Fibroblast of skin of right biceps (primary cell): Measurements from ENCODE around the gene WDFY3.
"Not testable (repeated sequence)": the region's sequence is repeated elsewhere in the genome, so short reads cannot be mapped to it uniquely, and the experiment has no call there.

ENCODE experiments used
- DNase-seq: peaks from one replicate; pipeline ENCODE4 v3.0.0-alpha.2; 2013

Gene WDFY3

DNA sequence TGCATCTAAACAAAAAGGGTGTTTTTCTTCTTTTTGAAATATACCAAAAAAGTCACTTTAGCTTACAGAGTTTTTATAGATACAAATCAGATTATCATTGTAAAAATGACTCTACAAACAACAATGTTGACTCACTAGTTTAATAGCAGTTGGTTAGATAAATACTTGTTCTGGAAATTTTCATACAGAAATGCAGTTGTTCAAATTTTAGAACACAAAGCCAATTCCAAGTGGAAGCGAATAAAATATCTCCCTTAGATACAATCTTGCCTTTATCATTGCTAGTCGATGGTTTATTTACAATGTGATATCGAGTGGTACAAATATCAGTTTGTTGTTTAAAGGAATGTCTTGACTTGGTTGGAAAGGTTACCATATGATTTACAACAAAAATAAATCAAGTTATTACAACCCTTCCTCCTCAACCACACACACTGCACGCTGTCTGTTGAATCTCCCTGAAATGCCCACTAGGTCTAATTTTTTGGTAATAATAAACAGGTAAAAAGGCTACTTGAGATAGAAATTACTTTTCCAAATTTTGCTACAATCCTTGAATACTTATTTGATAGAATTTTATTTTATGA is 268.8 kb downstream of the WDFY3 start:
- DNase-seq, result no peak

DNA sequence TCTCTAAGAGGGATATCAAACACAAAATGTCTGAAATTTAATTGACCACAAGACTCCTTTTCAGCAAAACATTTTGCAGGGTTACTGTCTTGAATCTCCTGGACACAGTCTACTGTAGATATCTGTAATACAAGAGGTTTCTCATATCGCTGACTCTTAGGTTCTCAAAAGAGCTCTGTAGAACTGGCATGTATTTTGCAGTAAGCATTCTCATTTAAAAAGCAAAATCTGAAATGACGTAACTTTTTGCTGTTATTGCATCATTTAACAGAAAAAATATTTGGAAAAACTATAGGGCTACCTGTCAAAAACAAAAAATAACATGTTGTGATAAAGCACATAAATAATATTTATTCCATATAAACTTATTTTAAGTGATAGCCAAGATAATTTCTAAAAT is 269.3 kb downstream of the WDFY3 start:
- no peak for DNase-seq

DNA sequence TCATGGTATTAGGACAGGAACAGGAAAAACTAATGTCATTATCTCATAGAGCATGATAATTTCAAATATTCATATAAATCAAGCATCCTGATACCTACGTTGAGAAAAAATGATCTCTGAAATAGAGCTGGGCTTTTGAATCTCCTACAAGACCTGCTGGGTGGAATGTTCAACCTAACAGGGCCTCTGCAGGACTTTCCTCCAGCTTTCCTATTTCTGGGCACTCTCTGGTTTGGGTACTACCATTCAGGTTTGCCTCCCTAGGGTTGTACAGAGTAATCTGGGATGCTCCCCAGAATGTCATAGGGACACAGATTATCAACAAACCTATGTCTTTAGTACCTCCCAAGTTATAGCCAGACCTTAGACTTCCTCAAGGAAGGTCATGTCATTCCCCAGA is 274.7 kb downstream of the WDFY3 start:
- DNase-seq, result no peak

DNA sequence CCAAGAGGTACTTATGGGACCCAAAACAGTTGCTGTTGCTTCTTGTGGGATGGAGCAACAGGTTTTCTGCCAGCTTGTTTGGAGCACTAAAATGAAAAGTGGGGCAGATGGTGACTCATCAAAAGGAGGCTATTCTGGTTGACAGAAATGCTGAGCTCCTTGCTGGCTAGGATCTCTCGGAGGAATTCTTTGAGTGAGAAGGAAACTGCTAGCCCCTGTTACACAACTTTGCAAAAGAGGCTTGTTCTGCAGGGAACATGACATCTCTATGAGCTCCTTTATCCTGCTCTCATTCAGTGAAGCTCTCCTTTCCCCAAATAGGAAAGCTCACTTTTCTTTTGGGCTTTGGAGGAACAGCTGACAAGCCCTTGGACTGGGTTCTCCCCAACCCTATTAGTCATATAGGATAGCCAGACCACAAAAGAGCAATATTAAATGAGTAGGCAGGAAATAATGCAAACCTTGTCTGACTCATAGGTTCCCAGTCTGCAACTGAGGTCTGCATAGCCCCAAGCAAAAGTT is 275.3 kb downstream of the WDFY3 start:
- DNase-seq, result peak; percentile 96

DNA sequence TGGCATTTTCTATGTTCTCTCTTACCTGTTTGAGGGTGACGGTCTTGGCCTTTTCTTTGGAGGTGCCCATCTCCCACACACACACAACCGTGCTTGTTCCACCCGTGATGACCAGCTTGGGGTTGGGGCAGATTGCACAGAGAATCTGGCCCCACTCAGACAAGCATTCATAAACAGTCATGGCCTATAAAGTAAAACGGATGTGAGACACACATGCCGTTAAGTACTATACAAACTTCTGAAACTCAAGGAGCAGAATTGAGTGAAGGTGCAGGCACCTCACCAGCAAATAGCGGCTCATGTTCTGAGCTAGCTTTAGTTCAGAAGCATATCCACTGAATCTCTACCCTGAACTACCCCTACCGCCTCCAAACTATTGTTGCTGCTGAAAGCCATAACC is 276.0 kb downstream of the WDFY3 start:
- no peak for DNase-seq

DNA sequence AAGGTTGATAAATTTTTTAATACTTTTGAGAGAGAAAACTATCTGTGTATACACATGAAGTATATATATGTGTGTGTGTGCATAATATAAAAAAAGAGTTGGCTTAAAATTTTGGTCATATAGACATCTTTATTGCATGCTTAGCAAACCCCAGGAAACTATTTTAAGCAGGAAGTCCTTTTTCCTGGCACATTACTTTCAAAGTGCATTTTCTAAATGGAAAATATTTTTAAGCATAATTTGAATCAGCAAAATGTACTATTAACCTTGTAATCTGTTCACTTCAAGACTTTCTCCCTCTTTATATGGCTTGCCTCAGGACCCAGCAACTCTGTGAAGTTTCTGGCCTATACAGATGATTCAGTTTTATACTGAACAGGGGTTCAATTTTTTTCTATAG is 277.3 kb downstream of the WDFY3 start:
- no peak for DNase-seq

DNA sequence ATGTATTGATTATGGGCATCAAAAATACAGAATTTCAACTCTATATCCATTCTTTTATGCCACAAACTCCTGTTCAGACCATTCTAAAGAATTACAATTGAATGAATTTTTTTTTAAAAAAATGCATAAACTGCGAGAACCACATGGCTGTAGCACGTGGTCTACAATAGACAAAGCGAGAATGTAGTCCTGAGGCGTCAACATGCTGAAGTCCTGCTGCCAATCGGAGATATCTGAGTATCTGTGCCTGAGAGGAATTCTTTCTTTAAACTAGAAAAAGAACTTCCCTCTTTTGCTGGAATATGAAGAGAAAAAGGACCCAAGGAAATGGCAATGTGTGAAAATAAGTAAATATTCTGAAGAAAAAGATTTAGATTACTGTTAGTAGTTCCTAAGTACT is 277.9 kb downstream of the WDFY3 start:
- no peak for DNase-seq

DNA sequence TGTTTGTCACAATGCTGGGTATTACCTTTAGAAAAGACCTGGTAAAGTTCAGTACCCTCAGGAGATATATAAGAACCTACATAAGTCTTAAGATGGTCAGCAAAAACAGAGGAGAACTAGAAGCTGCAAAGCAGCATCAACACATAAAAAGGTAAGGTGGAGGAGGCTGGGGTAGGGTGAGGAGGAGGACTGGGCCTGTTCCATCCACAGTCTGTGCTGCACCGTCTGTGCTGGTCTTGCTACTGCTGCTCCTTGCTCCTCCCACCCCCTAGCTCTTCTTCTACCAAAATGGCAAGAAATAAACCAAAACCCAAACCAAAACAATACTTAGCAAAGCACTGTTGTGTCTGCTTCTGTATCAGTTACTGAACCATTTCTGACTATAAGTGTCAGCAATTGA is 281.4 kb downstream of the WDFY3 start:
- no peak for DNase-seq

DNA sequence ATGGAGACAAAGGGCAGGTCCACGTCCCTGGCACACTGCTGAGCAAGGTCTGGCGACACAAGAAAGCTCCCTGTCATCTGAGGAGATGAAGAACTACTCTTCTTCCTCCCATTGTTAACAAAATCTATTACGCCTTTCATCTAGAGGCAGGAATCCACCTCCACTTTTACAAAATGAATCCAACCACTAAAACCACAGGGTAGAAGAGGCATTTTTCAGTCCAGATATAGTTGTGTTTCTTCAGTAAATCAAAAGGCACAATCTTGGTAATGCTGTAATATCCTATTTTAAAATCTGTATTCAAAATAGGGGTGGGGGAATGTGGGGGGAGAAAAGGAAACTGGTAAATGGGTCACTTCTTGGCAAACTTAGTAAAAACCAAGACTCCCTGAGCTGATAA is 282.1 kb downstream of the WDFY3 start:
- no peak for DNase-seq

DNA sequence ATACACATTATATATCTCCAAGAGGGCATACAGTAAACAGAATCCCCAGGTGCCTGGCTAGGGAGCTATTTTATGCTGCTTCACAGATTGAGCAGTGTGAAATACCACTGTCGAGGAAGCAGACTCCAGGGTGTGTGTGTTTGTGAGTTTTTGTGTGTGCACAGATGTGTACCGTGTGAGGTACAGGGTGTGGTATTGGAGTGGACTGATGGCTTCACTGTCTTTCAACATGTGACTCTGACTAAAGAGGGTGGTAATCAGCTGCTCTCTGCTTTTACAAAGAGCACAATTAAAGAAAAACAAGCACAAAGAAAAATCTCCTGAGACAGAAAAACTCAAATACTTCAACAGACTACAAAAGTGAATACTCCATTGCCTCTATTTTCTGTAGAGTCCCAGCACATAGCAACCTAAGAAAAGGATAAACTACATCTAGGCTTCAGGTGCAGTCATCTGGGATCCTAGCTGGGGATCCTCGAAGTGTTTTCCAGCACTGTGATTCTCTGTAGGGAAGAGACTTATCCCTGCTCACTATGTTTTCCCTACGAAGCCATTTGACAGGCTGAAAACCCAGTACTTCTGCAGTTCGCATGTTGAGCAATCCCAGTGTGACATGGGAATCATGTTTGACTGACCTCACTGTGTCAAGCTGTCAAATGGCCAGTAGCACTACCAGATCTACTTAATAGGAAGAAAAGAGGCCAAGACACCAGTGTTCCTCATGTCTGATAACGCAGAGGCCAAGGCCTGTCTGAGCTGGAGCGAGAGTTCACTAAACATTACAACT is 283.2 kb downstream of the WDFY3 start:
- no peak for DNase-seq

DNA sequence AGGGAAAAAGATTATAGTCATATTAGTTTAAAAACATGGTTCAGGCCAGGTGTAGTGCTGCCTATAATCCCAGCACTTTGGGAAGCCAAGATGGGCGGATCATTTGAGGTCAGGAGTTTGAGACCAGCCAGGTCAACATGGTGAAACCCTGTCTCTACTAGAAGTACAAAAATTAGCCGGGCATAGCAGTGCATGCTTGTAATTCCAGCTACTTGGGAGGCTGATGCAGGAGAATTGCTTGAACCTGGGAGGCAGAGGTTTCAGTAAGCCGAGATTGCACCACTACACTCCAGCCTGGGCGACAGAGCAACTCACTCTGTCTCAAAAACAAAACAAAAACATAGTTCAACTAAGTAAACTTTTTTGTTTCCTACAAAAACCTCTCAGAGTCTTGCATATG is 283.8 kb downstream of the WDFY3 start:
- DNase-seq, result not testable (repeated sequence)

DNA sequence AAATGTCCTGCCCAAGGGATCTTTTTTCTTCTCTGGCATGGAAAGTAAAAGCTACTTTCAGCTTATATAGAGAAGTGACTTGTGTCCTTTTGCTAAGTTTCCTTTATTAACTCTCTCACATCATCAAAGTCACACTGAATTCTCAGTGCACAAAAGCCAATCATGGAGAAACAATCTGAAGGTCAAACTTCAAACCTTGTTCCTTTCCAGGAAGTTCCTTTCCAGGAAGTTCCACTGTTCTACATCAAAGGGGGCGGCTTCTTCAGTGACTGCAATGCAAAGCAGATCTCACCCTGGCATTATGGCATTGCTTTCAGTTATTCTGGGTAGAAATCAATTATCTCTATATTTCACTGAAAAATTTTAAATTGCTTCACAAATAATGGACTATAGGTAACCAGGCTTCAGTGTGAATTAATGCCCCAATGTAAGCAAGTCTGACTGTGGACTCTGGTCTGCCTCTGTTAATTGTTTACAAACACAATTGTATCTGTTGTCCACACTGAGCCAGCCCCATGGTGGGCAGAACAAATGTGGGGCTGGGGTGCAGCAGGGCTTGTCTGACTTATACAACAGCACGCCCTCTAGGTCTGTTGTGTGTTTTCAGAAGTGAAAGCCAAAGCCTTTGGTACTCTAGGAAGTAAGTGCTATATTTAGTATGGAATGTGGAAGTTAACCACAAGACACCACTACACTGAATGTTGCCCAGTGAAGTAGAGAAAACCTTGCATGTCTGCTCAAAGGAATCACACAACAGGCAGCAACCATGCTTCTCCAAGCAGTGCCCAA is 284.8 kb downstream of the WDFY3 start:
- peak; percentile 82 for DNase-seq

DNA sequence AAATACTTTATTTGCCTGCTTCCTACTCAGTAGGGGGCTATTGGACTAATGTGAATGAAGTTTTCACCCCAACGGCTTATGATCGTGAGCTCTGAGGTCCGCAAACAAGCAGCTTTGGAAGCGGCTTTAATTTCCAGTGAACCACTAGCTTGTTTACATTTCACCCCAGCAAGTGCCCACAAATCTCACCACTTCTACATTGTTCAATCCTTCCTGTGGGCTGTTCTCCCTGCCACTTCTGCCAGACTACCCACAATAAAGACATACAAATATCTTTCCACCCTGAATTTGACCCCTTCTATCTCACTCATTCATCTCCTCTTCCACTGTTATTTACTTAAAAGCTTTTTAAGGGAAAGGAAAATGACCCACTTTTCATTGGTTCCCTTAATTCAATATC is 285.5 kb downstream of the WDFY3 start:
- DNase-seq, result no peak

DNA sequence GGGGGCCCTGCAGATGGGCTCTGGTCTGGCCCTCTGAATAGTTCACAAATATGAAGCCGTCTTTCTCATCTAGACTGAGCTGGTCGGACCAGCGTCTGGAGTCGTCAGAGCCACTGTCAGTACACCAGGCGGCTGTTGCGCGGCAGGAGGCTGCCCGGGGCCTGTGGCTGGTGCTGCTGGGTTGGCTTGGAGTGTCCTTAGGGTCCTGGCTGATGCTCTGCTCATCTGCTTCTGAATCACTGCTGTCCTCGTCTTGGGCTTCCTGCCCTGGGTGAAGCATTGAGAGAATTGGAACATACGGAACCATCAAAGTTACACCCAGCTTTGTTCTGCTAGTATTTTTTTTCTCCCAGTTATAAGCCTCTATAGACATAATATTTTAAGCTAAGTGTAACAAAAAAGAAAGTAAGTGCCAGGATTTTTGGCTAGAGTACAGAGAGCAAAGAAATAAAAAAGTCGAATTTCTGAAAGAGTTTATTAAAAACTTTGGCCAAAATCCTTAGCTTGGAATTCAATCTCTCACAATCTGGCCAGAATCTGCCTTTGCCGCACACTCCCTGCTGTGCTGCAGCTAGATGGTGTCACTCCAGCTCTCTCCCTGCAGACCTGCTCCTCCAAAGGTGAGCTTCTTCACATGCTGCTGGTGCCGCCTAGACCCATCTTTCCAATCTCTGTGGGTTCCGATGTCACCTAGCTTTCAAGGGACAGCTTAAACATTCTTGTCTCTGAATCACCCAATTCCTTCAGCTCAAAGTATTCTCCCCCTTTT is 287.3 kb downstream of the WDFY3 start:
- no peak for DNase-seq

DNA sequence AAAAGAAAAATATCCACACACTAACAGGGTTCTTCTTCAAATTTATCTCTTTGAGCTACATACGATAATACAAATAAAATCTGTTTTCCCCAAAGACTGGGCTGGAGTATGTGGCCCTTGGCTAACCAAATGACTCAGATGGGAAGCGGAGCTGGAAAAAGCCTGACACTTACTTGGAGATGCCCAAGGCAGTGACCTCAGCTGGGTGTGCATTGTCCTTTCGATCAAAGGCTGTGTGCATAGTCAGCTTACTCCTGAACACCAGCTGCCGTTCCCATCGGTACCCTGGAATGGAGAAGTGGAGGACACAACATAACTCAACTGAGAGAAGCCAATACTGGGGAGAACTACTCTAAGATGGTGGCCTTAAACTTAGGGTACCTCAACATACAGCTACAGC is 288.5 kb downstream of the WDFY3 start:
- DNase-seq, result no peak

DNA sequence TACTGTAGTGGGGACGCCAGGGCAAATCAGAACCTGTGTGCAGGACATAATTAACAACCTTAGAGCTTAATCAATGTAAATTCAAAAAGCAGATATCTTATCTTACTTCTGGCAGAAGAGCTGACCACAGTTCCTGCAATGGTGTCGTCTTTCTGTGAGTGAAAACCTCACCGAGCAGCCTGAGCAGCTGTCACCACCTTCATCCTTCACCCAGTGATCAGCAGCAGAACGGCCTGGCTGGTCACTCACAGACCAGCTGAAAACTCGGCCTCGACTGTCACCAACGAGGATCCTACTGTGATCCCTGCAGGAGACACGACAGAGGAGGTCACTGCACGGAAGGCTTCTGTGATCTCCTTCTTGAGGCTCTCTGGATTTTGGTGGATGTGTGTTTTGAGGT is 289.4 kb downstream of the WDFY3 start:
- DNase-seq, result no peak

DNA sequence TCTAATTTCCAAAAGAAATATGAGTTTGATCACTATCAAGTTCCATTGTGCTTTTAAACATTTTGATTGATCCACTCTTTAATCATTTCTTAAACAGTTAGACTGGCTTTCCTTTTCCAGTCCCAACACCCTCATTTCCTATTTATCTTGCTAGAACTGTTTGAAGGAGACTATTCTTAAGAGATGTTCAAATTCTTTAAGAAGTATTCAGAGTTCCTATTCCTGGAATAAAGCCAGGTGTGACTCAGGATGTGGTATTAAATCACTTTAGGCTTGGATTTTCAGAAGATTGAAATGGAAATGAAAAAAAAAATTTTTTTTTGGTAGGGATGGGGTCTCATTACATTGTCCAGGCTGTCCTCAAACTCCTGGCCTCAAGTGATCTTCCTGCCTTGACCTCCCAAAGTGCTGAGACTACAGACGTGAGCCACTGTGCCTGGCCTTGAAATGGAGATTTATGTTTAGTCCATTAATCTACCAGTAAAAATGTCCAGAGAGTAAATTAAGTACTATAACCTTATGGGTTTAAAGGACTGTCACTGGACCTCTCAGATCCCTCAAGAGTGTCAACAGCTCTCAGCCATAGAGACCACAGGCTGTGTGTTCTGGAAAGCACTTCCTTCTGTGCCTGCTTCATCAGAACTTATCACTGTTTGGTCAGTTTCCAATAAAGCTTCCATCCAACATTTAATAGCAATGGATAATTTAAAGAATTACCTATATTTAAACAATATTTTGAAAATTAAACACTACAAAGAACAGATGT is 292.8 kb downstream of the WDFY3 start:
- DNase-seq, result peak; percentile 93

DNA sequence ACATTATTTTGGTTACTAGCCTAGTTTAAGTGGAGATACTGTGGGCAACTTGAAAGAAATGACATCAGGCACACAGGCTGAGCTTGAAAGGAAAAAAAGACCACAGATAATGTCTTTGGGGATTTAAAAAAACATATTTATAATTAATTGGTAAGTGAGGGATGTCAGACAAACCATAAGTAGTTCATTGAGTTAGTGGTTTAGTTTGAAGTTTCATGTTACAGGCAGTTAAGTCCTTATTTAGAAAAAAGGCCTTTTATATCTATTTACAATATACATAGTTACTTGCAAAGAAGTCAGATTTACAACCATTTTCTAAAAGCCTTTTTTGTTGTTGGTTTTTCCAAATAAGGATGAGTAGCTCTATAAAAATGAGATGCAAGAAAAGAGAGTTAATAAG is 294.3 kb downstream of the WDFY3 start:
- peak; percentile 18 for DNase-seq

DNA sequence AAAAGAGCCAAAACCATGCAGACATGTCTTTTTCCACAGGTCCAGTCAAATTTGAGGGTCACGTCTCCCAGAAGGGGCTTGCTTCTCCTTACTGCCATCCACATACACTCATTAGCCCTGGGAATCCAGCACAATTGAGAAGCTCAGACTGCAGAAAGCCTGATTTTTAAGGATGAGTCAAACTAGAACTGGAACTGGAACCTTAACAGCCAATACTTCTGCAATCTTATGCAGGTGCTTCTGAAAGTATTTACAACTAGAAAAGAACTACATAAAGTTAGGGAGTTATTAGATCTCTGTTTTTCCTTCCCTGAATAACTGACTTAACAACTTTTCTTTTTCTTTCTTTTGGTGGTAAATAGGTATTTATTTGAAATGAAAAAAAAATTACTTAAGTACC is 297.3 kb downstream of the WDFY3 start:
- no peak for DNase-seq

DNA sequence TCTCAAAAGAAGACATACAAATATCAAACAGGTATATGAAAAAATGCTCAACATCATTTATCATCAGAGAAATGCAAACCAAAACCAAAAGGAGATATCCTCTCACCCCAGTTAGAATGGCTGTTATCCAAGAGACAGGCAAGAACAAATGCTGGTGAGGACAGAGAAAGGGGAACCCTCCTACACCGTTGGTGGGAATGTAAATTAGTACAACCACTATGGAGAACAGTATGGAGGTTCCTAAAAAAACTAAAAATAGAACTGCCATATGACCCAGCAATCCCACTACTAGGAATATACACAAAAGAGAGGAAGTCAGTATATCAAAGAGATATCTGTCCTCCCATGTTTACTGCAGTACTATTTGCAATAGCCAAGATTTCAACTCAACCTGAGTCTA is 300.1 kb downstream of the WDFY3 start:
- no peak for DNase-seq

DNA sequence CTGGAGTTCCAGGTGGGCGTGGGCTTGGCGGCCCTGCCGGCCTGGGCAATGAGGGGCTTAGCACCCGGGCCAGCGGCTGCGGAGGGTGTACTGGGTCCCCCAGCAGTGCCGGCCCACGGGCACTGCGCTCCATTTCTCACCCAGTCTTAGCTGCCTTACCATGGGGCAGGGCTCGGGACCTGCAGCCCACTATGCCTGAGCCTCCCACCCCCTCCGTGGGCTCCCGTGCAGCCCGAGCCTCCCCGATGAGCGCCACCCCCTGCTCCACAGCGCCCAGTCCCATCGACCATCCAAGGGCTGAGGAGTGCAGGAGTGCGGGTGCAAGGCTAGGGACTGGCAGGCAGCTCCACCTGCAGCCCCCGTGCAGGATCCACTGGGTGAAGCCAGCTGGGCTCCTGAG is 301.7 kb downstream of the WDFY3 start:
- not testable (repeated sequence) for DNase-seq
